HG03565 (cell line): ENCODE data around the gene BLID.

Experiments used
- ATAC-seq: cut with Tn5 transposase; IDR thresholded peaks from one replicate; pipeline ENCODE4 v1.9.1; 2021; ENCODE audit warnings: mild to moderate bottlenecking, moderate library complexity; ENCODE audit not compliant: unreplicated experiment

Gene BLID, protein sequence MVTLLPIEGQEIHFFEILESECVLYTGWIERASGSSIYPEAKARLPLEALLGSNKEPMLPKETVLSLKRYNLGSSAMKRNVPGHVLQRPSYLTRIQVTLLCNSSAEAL

GRCh38 chr11:122115524-122116379 lies at the start of gene BLID:
Gene BLID (minus strand): TSS chr11:122116215. CDS start chr11:122115922, 293 bp downstream.
- ATAC-seq = no peak

DNA sequence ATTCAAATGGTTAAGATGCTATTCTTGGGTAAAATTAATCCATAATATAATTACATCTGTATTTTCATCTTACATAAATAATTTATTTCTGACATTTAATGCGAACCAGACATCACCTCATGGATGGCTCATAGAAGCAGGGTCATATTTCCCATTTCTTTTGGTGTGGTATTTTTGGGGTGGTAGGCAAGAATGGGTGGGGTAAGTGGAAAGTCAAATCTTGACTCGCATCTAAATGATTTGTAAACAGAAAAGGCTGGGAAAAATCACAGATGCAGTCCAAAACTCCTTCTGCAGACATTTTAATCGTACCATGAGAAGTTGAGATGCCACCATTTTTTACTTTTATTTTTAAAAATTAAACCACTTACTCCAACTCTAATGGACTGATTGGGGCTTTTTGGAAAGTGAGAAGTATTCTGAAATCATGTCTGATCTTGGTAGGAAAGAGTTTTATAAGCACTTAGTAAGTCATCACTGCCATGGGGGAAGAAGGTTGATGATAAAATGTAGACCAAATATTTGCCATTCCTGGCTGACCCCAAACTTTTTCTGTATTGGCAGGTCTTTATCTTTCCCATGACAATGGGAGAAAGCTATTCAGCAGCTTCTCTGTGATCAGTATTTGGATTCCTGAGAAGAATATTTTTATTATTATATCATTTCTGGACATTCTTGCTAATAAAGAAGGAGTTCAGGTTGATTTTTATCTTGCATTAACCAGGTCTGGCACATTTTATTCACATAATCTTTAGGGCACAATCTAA lies 47.2 kb upstream of the BLID start:
- ATAC-seq = no peak

- no peak for ATAC-seq
Observed at GRCh38 chr11:122162095-122162494, 46.1 kb upstream of the BLID start.

DNA sequence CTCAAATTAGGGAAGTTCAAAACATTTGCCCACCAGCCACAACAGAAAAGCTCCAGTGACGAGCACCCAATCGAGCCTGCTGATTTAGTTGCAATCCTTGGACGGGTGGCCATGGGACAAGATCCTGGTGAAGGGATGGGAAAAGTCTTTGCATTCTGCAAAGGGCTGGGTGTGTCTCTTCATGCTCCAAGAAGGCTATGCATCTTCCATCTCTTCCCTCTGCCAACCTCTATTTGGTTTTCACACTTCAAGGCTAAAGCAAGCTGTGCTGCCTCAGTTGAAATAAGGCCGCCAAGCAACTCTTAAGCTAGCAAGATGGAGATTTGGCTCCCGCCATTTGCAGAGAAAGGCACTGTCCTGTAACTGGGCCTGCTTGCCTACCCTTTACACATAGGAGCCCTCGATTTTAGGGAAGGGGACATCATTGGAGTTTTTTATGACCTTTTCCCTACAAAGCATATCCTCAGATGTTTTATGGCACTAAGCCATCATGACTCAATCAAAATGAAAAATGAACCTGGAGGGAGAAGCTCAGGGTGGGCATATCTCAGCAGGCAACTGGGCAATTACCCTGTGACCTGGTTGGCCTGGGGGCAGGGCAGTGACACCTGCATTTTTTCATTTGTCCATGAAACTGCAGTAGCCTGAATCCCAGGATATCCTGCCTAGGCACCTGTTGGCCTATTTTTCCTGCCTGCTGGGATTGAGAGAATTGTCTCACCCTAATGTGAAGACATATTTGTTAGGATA lies 45.0 kb upstream of the BLID start:
- ATAC-seq = no peak

DNA sequence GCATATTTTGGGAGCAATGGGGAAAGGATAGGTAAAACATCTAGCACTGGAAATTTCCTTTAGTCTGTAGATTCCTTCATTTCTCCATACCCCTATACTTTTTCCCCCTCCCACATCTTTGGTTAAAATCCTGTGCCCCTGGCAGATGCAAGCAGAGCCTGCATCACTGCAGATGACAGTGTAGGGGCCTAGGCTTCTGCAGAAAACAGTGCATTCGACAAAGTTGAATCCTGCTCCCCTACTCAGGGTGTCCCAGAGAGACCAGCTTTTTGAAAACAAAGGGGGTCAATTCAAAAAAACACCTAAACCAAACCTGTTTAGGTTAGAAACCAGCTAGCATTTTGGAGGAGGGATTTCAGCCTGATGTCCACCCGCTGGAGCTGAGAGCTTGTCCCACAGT lies 43.8 kb upstream of the BLID start:
- ATAC-seq = no peak

- no peak for ATAC-seq
Observed at GRCh38 chr11:122159173-122159721, 43.2 kb upstream of the BLID start.

GRCh38 chr11:122158171-122158570 lies 42.2 kb upstream of the BLID start:
- ATAC-seq = no peak

GRCh38 chr11:122157653-122158161 lies 41.7 kb upstream of the BLID start:
- ATAC-seq = no peak

DNA sequence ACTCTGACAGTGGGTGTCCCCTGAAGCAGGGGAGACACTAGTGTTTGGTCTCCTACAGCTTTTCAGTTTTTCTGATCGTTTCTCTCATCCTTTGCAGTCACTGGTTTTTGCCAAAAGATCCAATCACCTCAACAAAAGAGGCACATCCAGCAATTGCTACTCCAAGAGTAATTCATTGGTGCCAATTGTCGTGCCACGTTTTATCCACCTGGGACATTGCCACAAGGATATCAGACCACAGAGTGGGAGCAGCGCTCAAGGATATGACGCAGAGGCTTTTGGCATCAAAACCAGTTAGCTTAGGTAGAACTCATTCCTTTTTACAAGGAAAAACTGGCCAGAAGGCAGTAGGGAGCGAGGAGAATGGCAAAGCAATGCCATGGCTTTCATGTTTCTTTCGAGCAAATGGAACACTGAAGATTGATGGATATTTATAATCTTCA lies 40.9 kb upstream of the BLID start:
- ATAC-seq = no peak

- ATAC-seq = no peak
Observed at GRCh38 chr11:122155765-122156527, 39.9 kb upstream of the BLID start.

- ATAC-seq = no peak
Observed at GRCh38 chr11:122154994-122155393, 39.0 kb upstream of the BLID start.

- ATAC-seq = no peak
Observed at GRCh38 chr11:122154227-122154626, 38.2 kb upstream of the BLID start.

DNA sequence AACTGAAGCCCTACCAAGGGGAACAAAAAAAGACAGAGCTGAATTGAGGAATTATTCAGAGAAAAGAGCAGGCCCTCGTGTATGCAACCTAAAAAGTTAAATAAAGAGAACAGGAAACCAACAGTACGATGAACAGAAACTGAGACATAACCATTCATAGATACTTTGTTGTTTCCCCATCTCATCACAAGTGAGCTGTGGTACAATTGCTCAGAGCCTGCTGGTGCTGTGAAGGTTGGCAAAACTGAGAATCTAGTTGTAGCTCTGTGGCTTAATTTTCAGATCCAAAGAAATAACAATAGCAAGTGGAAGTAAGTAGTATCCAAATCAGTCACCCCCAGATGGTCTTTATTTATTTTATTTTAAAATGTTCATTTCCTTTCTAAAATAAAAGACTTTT lies 37.7 kb upstream of the BLID start:
- ATAC-seq = no peak

DNA sequence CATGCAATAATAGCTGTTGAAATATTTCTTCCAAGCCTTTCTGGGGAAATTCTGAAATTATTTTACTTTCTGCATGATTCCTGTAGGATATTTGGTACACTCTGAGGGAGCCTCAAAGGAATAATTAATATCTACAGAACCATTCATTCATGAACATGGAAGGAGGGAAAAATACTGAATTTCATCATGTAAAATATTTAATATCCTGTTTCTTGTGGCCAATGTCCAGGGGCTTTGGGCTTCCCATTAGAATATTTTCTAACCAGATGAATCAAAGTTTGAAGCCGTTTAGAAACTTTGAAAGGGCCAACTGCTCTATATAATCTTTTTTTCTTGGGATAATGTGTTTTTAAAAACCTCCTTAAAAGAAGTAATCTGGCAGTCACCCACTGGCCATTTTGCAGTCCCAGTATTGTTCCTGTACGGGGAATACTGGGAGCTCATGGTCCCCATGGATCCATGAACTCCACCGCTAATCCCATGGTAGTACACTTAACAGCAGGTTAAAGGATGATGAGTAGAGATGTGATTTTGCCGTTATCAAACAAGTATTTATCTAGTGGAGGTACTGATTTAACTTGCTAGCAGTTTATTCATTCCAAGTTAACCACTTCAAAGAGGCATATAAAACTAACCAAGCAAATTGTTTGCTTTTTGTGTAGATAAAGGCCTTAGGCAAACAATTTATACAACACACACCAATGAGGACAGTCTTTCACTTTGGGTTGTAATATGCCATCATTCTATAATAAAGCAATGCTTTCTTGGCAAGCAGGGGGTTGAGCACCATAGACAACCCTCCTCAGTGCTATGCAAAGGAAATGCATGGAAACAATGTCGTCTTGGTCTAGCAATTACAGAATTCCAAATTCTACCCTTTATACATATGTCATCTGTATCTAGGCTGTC lies 34.5 kb upstream of the BLID start:
- ATAC-seq = no peak

GRCh38 chr11:122149202-122149601 lies 33.2 kb upstream of the BLID start:
- no peak for ATAC-seq

DNA sequence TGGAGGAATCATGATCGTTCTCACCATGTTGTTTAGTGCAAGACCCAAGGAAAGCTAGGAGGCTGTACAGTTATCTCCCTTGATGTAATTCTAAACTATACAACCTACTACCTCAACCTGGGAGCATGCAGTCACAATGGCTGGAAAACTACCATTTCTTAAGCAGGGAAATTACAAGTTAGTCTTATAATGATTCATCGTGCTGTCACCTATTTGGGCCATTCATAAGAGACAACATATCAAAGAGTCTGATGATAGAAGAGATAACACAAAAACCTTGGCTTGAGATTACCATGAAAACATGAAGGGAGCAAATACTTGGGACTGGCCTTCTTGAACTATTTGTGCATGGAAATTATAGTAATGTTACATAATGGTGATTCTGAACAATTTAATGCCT lies 30.5 kb upstream of the BLID start:
- no peak for ATAC-seq

- ATAC-seq = no peak
Observed at GRCh38 chr11:122145715-122146274, 29.8 kb upstream of the BLID start.

- no peak for ATAC-seq
Observed at GRCh38 chr11:122144752-122145151, 28.7 kb upstream of the BLID start.

DNA sequence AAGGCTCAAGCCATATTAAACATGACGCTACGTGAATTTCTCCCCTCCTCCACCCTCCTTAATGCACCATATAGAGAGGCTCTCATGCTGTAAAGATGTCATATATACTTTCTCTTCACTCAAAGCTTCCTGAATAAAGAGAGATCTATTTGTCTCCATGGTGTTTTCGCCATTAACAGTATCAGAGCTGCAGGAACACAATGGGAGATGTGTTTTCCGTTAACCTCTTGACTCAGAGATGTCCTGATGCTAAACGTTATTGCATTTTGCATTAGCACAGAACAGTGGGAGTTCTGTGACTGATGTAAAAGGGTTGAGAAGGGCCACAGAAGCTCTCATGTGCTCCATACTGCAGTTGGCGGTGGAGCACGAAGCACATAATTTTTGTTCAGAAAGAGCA lies 25.7 kb upstream of the BLID start:
- no peak for ATAC-seq
